ENCODE measurements around the gene CHCHD6.

- TF ChIP-seq POLR2A (IDR thresholded peaks at IDR 0.05; ENCODE audit: low read length) (no peak), GATA1 (IDR thresholded peaks at IDR 0.05; ENCODE audit: low read depth, low read length) (no peak)
These were observed 300.8 kb downstream of the CHCHD6 start for GRCh38 chr3:127004641-127005397.

All from erythroblast (primary cell).